ENCODE data around the gene MLLT6. TPM values are rescaled to one million over a fixed set of nuclear protein-coding genes. Genes with fewer than 3 reads are reported as not detected.

The MLLT6 gene
- total RNA-seq, 1 donor from 2014 or later = 155 TPM

GRCh38 chr17:38685491-38685890 is 19.6 kb upstream of the MLLT6 start:
- Mint-ChIP-seq H3K27me3 (peaks cover 14% of the 10 kb centered on the region), H3K27ac (no peak overlapping the region), H3K4me1 (ENCODE audit: low read depth) (no peaks in the 10 kb centered on the region), H3K36me3 (ENCODE audit: insufficient read depth) (no peaks in the 10 kb centered on the region), H3K9me3 (ENCODE audit: low read depth) (no peaks in the 10 kb centered on the region), H3K4me3 (ENCODE audit: low read depth) (no peak overlapping the region)
- no peak for DNase-seq (ENCODE audit: low spot score, unreplicated experiment)
- no peak for TF ChIP-seq CTCF (IDR thresholded peaks at IDR 0.05; ENCODE audit: unreplicated experiment)

- no peaks in the 10 kb centered on the region for H3K4me1 Mint-ChIP-seq (ENCODE audit: low read depth)
- no peak overlapping the region for H3K27ac Mint-ChIP-seq
- no peak for TF ChIP-seq CTCF (IDR thresholded peaks at IDR 0.05; ENCODE audit: unreplicated experiment)
- no peak for DNase-seq (ENCODE audit: low spot score, unreplicated experiment)
- no peaks in the 10 kb centered on the region for H3K9me3 Mint-ChIP-seq (ENCODE audit: low read depth)
- H3K4me3 Mint-ChIP-seq (ENCODE audit: low read depth) = no peak overlapping the region
- H3K36me3 Mint-ChIP-seq (ENCODE audit: insufficient read depth) = peaks cover 1% of the 10 kb centered on the region
- peaks cover 19% of the 10 kb centered on the region for H3K27me3 Mint-ChIP-seq
Measured at GRCh38 chr17:38687286-38687685, 17.8 kb upstream of the MLLT6 start.

- Mint-ChIP-seq H3K36me3 (ENCODE audit: insufficient read depth) (peaks cover 1% of the 10 kb centered on the region), H3K4me1 (ENCODE audit: low read depth) (no peaks in the 10 kb centered on the region), H3K27me3 (peaks cover 28% of the 10 kb centered on the region), H3K4me3 (ENCODE audit: low read depth) (no peak overlapping the region), H3K9me3 (ENCODE audit: low read depth) (no peaks in the 10 kb centered on the region), H3K27ac (no peak overlapping the region)
- no peak for TF ChIP-seq CTCF (IDR thresholded peaks at IDR 0.05; ENCODE audit: unreplicated experiment)
- no peak for DNase-seq (ENCODE audit: low spot score, unreplicated experiment)
Measured at GRCh38 chr17:38690386-38690785, 14.7 kb upstream of the MLLT6 start.

- no peaks in the 10 kb centered on the region for H3K4me1 Mint-ChIP-seq (ENCODE audit: low read depth)
- peaks cover 1% of the 10 kb centered on the region for H3K36me3 Mint-ChIP-seq (ENCODE audit: insufficient read depth)
- H3K27me3 Mint-ChIP-seq = peaks cover 23% of the 10 kb centered on the region
- no peak overlapping the region for H3K27ac Mint-ChIP-seq
- no peak overlapping the region for H3K4me3 Mint-ChIP-seq (ENCODE audit: low read depth)
- no peak for TF ChIP-seq CTCF (IDR thresholded peaks at IDR 0.05; ENCODE audit: unreplicated experiment)
- H3K9me3 Mint-ChIP-seq (ENCODE audit: low read depth) = no peaks in the 10 kb centered on the region
- no peak for DNase-seq (ENCODE audit: low spot score, unreplicated experiment)
Measured at GRCh38 chr17:38691154-38691553, 13.9 kb upstream of the MLLT6 start.

- Mint-ChIP-seq H3K9me3 (ENCODE audit: low read depth) (no peaks in the 10 kb centered on the region), H3K36me3 (ENCODE audit: insufficient read depth) (peaks cover 1% of the 10 kb centered on the region), H3K27ac (no peak overlapping the region)
Measured at GRCh38 chr17:38693700-38694329, 11.3 kb upstream of the MLLT6 start.

More at GRCh38 chr17:38693700-38694329, 11.3 kb upstream of the MLLT6 start:
- H3K27me3 Mint-ChIP-seq = peaks cover 35% of the 10 kb centered on the region
- no peak overlapping the region for H3K4me3 Mint-ChIP-seq (ENCODE audit: low read depth)
- no peak for TF ChIP-seq CTCF (IDR thresholded peaks at IDR 0.05; ENCODE audit: unreplicated experiment)
- no peak for DNase-seq (ENCODE audit: low spot score, unreplicated experiment)
- H3K4me1 Mint-ChIP-seq (ENCODE audit: low read depth) = no peaks in the 10 kb centered on the region

Measured in progenitor cell of endocrine pancreas (in vitro differentiated cells).